B cell (primary cell): ENCODE data around the gene LRRC40.

Source experiments
- CTCF ChIP-seq: fragments of 200-600 bp; IDR thresholded peaks from one replicate; pipeline ENCODE4 v1.8.0; 2022; ENCODE audit warnings: antibody characterized with exemption, mild to moderate bottlenecking
- EZH2 ChIP-seq: IDR thresholded peaks from 2 replicates; pipeline ENCODE4 v1.6.1; 2012; ENCODE audit warnings: borderline replicate concordance, low read depth, mild to moderate bottlenecking, moderate library complexity, low read length; ENCODE audit not compliant: insufficient read depth, poor library complexity, severe bottlenecking

DNA sequence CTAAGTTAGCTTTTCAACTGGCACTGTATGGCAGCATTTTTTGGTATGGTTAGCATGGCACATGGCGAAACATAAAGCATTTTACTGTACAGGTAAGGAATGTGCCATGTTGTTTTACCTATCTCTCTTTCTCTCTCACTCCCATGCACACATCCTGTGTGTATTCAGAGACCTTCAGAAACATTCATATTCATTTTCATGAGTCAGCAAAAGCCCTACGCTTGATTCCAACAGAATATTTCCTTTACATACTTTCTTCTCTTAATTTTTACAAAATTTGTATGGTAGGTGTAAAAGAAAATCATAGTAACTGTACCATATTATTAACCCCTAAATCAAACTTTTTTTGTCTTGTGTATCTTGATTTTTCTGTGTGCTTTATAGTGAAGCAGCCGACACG is 26.1 kb upstream of the LRRC40 start:
- no peak for TF ChIP-seq EZH2
- TF ChIP-seq CTCF, result no peak
